ENCODE data around the gene TUSC2.

The TUSC2 gene, protein sequence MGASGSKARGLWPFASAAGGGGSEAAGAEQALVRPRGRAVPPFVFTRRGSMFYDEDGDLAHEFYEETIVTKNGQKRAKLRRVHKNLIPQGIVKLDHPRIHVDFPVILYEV

GRCh38 chr3:50327943-50328691 lies at the start of gene TUSC2:
TUSC2 (minus strand) TSS chr3:50328223; CDS start chr3:50328099, 124 bp downstream.
- Mint-ChIP-seq H3K36me3 (ENCODE audit: low read depth) (peaks cover 36% of the 10 kb centered on the region), H3K4me3 (peak within 1 kb of the TSS; percentile 90)

DNA sequence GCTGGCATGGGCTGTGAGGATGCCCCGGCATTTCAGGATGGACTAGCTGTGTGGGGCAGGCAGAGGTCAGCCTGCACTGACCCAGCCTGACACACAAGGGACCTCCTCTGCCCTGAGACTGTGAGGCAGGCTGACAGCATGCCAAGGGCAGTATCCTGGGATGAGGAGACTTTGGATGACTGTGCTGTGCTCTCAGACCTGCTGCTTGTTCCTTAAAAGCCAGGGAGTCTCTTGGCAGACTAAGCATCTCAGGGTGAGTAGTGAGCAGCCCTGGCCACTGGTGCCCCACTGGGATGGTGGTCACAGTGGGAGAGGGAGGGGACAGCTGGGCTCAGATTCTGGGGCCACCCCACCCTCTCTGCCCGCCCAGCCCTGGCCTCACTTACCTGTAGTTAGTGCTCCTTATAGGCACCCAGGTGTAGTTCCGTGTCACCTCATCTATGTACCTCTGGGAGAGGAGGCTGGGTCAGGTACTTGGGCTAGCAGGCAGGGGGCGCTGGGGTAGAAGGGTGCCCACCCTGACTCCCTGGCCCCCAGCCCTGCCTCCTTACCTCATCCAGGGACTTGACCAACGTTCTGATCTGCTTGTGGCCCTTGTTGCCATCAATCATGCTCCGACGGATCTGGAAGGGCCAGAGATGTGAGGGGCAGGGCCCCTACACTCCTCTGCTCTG lies 47.4 kb upstream of the TUSC2 start:
- no peaks in the 10 kb centered on the region for H3K9me3 Mint-ChIP-seq
- H3K4me3 Mint-ChIP-seq = no peak overlapping the region
- DNase-seq (ENCODE audit: low spot score) = no peak
- peaks cover 2% of the 10 kb centered on the region for H3K4me1 Mint-ChIP-seq (ENCODE audit: low read depth)
- no peaks in the 10 kb centered on the region for H3K36me3 Mint-ChIP-seq (ENCODE audit: low read depth)
- H3K27ac Mint-ChIP-seq = no peak overlapping the region
- no peaks in the 10 kb centered on the region for H3K27me3 Mint-ChIP-seq (ENCODE audit: low read depth)

More at GRCh38 chr3:50327943-50328691, at the start of gene TUSC2:
- DNase-seq (ENCODE audit: low spot score) = peak; percentile 95
- H3K27me3 Mint-ChIP-seq (ENCODE audit: low read depth) = no peaks in the 10 kb centered on the region
- H3K27ac Mint-ChIP-seq = peak within 1 kb of the TSS; percentile 89
- no peaks in the 10 kb centered on the region for H3K9me3 Mint-ChIP-seq
- peaks cover 12% of the 10 kb centered on the region for H3K4me1 Mint-ChIP-seq (ENCODE audit: low read depth)

DNA sequence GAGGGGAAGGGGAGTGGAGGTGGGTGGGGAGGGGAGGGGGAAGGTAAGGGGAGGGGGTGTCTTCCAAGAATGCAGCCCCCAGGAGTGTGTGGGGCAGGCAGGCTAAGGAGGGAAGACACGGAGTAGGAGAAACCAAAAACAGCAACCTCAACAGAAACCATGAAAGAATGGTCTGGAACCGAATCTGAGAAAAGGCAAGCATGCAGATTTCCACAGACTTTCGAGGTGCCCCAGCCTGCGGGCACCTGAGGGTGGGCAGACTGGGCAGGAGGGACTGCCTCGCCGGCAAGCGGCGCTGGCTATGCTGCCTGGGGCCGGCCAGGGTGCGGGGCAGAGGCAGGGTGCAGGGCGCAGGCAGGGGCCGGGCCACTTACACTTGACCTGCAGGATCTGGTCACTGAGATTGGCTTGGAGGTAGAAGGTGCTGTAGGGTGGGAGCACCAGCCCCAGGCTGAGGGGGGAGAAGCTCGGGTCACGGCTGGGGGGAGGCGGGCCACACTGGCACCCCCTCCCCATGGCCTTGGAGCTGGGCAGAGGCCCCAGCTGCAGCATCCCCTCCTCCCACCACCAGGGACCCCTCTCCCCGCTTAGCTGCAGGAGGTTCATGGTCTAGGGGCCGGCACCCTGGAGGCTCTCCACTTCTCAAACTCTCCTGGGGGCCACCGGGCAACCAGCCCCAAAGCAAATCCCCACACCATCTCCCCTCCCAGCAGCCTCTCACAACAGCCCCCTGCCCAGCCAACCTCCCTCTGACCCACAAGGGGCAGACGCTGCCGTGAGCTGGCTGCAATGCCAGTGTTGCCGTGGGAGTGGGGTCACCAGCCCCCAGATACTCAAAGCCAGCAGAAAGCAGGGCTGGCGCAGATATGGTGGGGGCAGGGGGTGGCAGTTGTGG lies 46.6 kb upstream of the TUSC2 start:
- DNase-seq (ENCODE audit: low spot score) = no peak
- Mint-ChIP-seq H3K36me3 (ENCODE audit: low read depth) (no peaks in the 10 kb centered on the region), H3K4me3 (no peak overlapping the region), H3K27me3 (ENCODE audit: low read depth) (no peaks in the 10 kb centered on the region), H3K4me1 (ENCODE audit: low read depth) (peaks cover 2% of the 10 kb centered on the region), H3K27ac (no peak overlapping the region), H3K9me3 (no peaks in the 10 kb centered on the region)

DNA sequence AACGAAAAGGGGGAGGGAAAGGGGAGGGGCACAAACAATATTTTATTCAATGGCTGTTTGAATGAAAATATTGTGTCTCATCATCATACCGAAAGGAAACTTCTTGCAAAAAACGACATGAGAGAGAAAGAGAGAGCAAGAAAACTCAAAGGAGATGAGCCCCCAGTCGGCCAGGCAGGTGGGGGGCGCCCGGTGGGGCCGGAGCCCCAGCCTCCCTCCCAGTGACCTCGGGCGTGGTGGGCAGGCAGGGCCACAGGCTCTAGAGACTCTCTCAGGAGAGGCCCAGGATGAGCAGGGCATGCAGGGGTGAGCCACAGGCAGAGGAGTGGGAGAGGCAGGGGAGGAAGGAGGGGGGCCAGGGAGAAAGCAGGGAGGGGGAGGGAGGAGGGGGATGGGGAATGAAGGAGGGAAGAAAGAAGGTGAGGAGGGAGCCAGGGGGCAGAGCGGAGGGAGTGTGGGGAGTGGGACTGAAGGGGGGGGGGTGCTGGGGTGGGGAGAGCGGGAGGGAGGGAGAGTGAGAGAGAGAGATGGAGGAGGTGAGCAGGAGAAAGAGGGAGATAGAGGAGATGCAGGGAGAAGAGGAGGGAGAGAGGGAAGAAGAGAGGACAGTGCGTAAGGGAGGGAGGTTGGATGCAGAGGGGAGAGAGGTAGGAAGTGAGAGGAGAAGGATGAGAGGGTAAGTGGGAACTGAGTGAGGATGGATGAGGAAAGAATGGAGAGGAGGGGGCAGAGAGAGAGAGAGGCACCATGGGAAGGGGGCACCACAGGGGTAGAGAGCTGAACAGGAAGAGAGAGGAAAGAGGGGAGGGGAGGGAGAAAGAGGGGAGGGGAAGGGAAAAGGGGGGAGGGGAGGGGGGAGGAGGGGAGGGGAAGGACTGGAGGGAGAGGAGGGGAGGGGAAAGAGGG lies 45.4 kb upstream of the TUSC2 start:
- Mint-ChIP-seq H3K27me3 (ENCODE audit: low read depth) (no peaks in the 10 kb centered on the region), H3K4me1 (ENCODE audit: low read depth) (peaks cover 2% of the 10 kb centered on the region), H3K4me3 (no peak overlapping the region), H3K9me3 (no peaks in the 10 kb centered on the region), H3K27ac (peak overlapping the region; percentile 53), H3K36me3 (ENCODE audit: low read depth) (no peaks in the 10 kb centered on the region)
- DNase-seq (ENCODE audit: low spot score) = no peak

DNA sequence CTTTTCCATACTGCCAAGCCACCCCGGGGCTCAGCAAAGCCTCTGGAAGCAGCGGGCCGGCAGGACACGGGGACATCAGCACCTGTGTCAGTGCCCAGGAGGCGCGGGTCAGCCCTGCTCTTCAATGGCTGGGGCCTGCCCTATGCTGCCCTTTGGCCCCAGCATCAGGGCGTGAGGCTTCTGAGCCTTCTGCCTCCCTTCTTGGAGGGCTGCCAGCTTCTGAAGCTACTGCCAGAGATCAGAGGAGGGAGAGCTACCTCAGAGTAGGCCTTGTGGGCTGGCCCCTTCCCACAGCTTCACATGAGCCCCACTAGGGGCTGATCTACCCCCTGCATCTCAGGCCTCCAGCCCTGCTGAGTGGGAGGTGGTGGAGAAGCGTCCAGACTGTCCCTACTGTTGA lies 44.3 kb upstream of the TUSC2 start:
- Mint-ChIP-seq H3K27me3 (ENCODE audit: low read depth) (no peaks in the 10 kb centered on the region), H3K27ac (no peak overlapping the region), H3K9me3 (no peaks in the 10 kb centered on the region), H3K4me3 (no peak overlapping the region), H3K36me3 (ENCODE audit: low read depth) (no peaks in the 10 kb centered on the region), H3K4me1 (ENCODE audit: low read depth) (peaks cover 2% of the 10 kb centered on the region)
- DNase-seq (ENCODE audit: low spot score) = no peak

GRCh38 chr3:50371133-50371685 lies 43.2 kb upstream of the TUSC2 start:
- Mint-ChIP-seq H3K9me3 (no peaks in the 10 kb centered on the region), H3K27me3 (ENCODE audit: low read depth) (no peaks in the 10 kb centered on the region), H3K27ac (no peak overlapping the region), H3K4me3 (no peak overlapping the region), H3K36me3 (ENCODE audit: low read depth) (no peaks in the 10 kb centered on the region), H3K4me1 (ENCODE audit: low read depth) (peaks cover 2% of the 10 kb centered on the region)
- DNase-seq (ENCODE audit: low spot score) = no peak

DNA sequence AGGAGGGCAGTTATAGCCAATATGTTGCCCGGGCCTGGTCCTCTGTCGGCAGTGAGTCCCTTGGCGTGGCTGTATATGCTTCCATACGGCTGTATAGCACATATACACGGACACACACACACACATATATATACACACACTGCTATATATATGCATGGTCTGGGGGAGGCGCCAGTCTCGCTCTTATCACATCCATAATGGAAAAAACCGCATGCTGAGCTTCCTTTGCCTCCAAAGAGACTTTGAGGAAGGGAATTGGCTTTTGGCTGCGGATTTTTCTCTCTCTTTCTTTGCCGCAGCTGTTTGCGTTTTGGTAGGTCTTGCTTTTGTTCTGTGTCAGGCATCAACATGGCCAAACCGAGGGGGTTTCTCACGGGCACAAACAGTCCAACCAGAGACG lies 42.6 kb upstream of the TUSC2 start:
- Mint-ChIP-seq H3K4me3 (no peak overlapping the region), H3K27ac (no peak overlapping the region), H3K9me3 (no peaks in the 10 kb centered on the region), H3K27me3 (ENCODE audit: low read depth) (no peaks in the 10 kb centered on the region), H3K4me1 (ENCODE audit: low read depth) (peaks cover 5% of the 10 kb centered on the region), H3K36me3 (ENCODE audit: low read depth) (no peaks in the 10 kb centered on the region)
- no peak for DNase-seq (ENCODE audit: low spot score)

DNA sequence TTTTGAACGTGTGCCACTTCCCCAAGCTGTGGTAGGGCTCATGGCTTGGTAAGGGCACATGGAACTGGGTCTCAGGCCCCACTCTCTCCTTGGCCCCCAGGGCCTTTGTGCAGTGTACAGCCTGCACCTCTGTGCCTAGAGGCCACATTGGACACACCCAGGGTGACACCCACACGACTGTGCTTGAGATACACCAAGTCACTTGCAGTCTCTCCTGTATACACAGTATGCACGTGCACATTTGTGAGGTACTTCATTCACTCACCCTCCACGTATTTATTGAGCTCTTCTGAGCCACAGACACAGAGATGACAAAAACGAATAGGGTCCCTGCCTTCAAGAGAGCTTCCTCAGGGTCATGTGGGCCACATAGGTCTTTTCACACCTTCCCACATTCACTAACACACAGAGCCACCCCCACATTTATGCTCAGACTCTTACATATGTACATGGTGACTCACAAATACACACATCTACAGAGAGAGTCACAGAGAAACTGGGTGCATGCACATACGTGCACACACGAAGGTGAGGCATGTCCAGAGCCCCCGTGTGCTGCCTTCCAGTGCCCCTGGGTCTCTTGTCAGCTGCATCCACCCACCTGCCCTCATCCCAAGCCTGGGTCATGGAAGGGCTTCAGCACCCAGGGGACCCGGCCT lies 41.1 kb upstream of the TUSC2 start:
- Mint-ChIP-seq H3K4me1 (ENCODE audit: low read depth) (peaks cover 8% of the 10 kb centered on the region), H3K36me3 (ENCODE audit: low read depth) (no peaks in the 10 kb centered on the region), H3K4me3 (no peak overlapping the region), H3K27me3 (ENCODE audit: low read depth) (no peaks in the 10 kb centered on the region), H3K27ac (no peak overlapping the region), H3K9me3 (no peaks in the 10 kb centered on the region)
- no peak for DNase-seq (ENCODE audit: low spot score)

GRCh38 chr3:50365842-50366220 lies 37.8 kb upstream of the TUSC2 start:
- peak overlapping the region; percentile 81 for H3K27ac Mint-ChIP-seq
- no peaks in the 10 kb centered on the region for H3K36me3 Mint-ChIP-seq (ENCODE audit: low read depth)
- peak overlapping the region; percentile 81 for H3K4me3 Mint-ChIP-seq
- DNase-seq (ENCODE audit: low spot score) = no peak
- H3K4me1 Mint-ChIP-seq (ENCODE audit: low read depth) = peaks cover 7% of the 10 kb centered on the region
- H3K9me3 Mint-ChIP-seq = no peaks in the 10 kb centered on the region
- H3K27me3 Mint-ChIP-seq (ENCODE audit: low read depth) = no peaks in the 10 kb centered on the region

- Mint-ChIP-seq H3K36me3 (ENCODE audit: low read depth) (no peaks in the 10 kb centered on the region), H3K27ac (peak overlapping the region; percentile 81)
- DNase-seq (ENCODE audit: low spot score) = peak; percentile 90
Measured at GRCh38 chr3:50365080-50365841, 37.2 kb upstream of the TUSC2 start.

DNA sequence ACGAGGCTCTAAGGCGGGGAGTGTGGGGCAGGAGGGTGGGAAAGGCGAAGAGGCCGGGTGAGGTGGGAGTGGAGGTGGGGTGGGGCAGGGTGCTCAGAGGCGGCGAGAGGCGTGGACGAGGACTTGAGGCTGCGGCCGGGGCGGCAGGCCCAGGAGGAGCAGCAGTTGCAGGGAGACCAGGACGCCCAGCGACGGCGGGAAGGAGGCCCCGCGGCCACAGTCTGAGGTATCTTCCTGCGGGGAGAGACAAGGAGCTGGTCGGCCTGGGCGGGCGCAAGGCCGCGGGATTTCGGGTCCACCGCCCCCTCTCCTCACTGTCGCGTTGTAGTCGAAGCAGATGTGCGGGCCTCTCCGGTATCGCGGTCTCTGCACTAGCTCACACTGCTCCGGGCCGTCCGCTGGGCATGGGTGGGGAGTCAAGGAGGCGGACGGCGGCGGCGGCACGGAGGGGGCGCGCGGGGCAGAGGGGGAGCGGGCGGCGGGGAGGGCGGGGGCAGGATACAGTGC lies 36.6 kb upstream of the TUSC2 start:
- H3K27ac Mint-ChIP-seq = peak overlapping the region; percentile 31
- H3K36me3 Mint-ChIP-seq (ENCODE audit: low read depth) = no peaks in the 10 kb centered on the region
- peaks cover 13% of the 10 kb centered on the region for H3K4me1 Mint-ChIP-seq (ENCODE audit: low read depth)
- DNase-seq (ENCODE audit: low spot score) = no peak
- peak overlapping the region; percentile 81 for H3K4me3 Mint-ChIP-seq
- no peaks in the 10 kb centered on the region for H3K9me3 Mint-ChIP-seq
- no peaks in the 10 kb centered on the region for H3K27me3 Mint-ChIP-seq (ENCODE audit: low read depth)

More at GRCh38 chr3:50365080-50365841, 37.2 kb upstream of the TUSC2 start:
- peak overlapping the region; percentile 81 for H3K4me3 Mint-ChIP-seq
- no peaks in the 10 kb centered on the region for H3K9me3 Mint-ChIP-seq
- peaks cover 7% of the 10 kb centered on the region for H3K4me1 Mint-ChIP-seq (ENCODE audit: low read depth)
- no peaks in the 10 kb centered on the region for H3K27me3 Mint-ChIP-seq (ENCODE audit: low read depth)

DNA sequence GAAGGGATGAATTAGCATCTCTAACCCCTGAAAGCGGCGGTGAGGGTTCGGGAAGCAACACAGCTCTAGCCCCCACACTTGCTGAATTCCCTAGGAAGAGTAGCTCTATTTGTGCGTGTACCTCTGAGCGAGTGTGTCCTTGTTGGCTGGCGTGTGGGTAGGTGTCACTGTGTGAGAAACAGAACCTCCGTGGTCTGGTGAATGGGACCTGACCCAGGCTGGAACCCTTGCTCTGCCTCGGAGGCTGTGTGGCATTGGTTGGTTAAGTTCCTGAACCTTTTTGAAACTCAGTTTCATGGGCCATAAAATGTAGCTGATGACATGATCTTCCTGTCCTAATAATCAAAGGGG lies 31.7 kb upstream of the TUSC2 start:
- peak overlapping the region; percentile 98 for H3K4me3 Mint-ChIP-seq
- no peaks in the 10 kb centered on the region for H3K27me3 Mint-ChIP-seq (ENCODE audit: low read depth)
- H3K4me1 Mint-ChIP-seq (ENCODE audit: low read depth) = peaks cover 31% of the 10 kb centered on the region
- no peaks in the 10 kb centered on the region for H3K9me3 Mint-ChIP-seq
- DNase-seq (ENCODE audit: low spot score) = no peak
- H3K36me3 Mint-ChIP-seq (ENCODE audit: low read depth) = peaks cover 20% of the 10 kb centered on the region
- peak overlapping the region; percentile 95 for H3K27ac Mint-ChIP-seq

All from T-helper 2 cell treated with Interferon-gamma antibody and Interleukin-4, amounts not matched to agents 5 μg/mL and 100 μg/mL, for 36 hours (primary cell).